SU-DHL-6 (cell line): ENCODE results near the gene PLCB1.

Source experiments
- H2AFZ ChIP-seq: fragments of 200-600 bp; sonication (generic); 2 replicates; pipeline ENCODE4 v1.6.1; 2014; ENCODE audit warnings: low read depth, mild to moderate bottlenecking, moderate library complexity, mixed read lengths, antibody characterized with exemption, low read length; ENCODE audit not compliant: severe bottlenecking
- H3F3A ChIP-seq: fragments of 200-600 bp; shearing (Covaris generic); 2 replicates; pipeline ENCODE4 v1.6.0; 2016; ENCODE audit warnings: antibody characterized with exemption, mild to moderate bottlenecking; ENCODE audit not compliant: insufficient read depth
- H3K27ac ChIP-seq: fragments of 200-600 bp; sonication (generic); 2 replicates; pipeline ENCODE4 v1.5.1; 2016; ENCODE audit warnings: low read depth, mild to moderate bottlenecking, low read length, moderate library complexity, mixed read lengths
- H3K27me3 ChIP-seq: fragments of 200-600 bp; sonication (generic), shearing (Covaris generic); 2 replicates; pipeline ENCODE4 v1.6.0; 2014; ENCODE audit warnings: mild to moderate bottlenecking, low read length
- H3K36me3 ChIP-seq: fragments of 200-600 bp; sonication (generic); 2 replicates; pipeline ENCODE4 v1.6.1; 2014; ENCODE audit warnings: mild to moderate bottlenecking, low read length, mixed read lengths
- H3K4me2 ChIP-seq: fragments of 300-600, 200-600 bp; shearing (Covaris generic), sonication (generic); 2 replicates; pipeline ENCODE4 v1.6.0; 2014; ENCODE audit warnings: low read length, low read depth, mild to moderate bottlenecking; ENCODE audit not compliant: poor library complexity, severe bottlenecking
- H3K4me3 ChIP-seq: fragments of 200-600 bp; sonication (generic); 2 replicates; pipeline ENCODE4 v1.5.1; 2014; ENCODE audit warnings: antibody characterized with exemption, low read length, mild to moderate bottlenecking, mixed read lengths; ENCODE audit not compliant: insufficient read depth, poor library complexity, severe bottlenecking
- H3K79me2 ChIP-seq: fragments of 200-600 bp; sonication (generic); 2 replicates; pipeline ENCODE4 v1.6.1; 2014; ENCODE audit warnings: mild to moderate bottlenecking, low read length, moderate library complexity; ENCODE audit not compliant: insufficient read depth
- H3K9ac ChIP-seq: fragments of 200-600 bp; sonication (generic); 2 replicates; pipeline ENCODE4 v1.7.0; 2014; ENCODE audit warnings: mild to moderate bottlenecking, low read length
- H3K9me2 ChIP-seq: fragments of 200-600 bp; sonication (generic); replicated peaks from 2 replicates; pipeline ENCODE4 v1.6.1; 2014; ENCODE audit warnings: low read length; ENCODE audit not compliant: insufficient read depth
- H3K9me3 ChIP-seq: fragments of 200-600 bp; sonication (generic); 2 replicates; pipeline ENCODE4 v1.6.1; 2014; ENCODE audit warnings: low read length, mixed read lengths; ENCODE audit not compliant: insufficient read depth
- H4K20me1 ChIP-seq: fragments of 200-600 bp; sonication (generic); 2 replicates; pipeline ENCODE4 v1.6.1; 2014; ENCODE audit warnings: low read depth, mild to moderate bottlenecking, antibody characterized with exemption, low read length, moderate library complexity, mixed read lengths
- CTCF ChIP-seq: fragments of 200-600 bp; sonication (generic); IDR thresholded peaks from one replicate; pipeline ENCODE4 v1.5.1; 2017; ENCODE audit warnings: antibody characterized with exemption, mild to moderate bottlenecking, low read length, moderate library complexity; ENCODE audit not compliant: insufficient read depth, poor library complexity, severe bottlenecking
- EZH2phosphoT487 ChIP-seq: fragments of 200-600 bp; sonication (generic), shearing (Covaris generic); conservative IDR thresholded peaks from 2 replicates; pipeline ENCODE4 v1.6.1; 2018; ENCODE audit warnings: mild to moderate bottlenecking, antibody characterized with exemption, low read length, moderate library complexity, mixed read lengths

PLCB1 gene

GRCh38 chr20:8787090-8787489 is 655.0 kb downstream of the PLCB1 start:
- Histone ChIP-seq H3K4me2 (no peak overlapping the region), H3K27ac (no peak overlapping the region), H3K79me2 (no peaks in the 10 kb centered on the region), H3K36me3 (no peaks in the 10 kb centered on the region), H3K4me3 (no peak overlapping the region), H3K27me3 (no peaks in the 10 kb centered on the region), H4K20me1 (no peaks in the 10 kb centered on the region), H3K9ac (no peak overlapping the region), H3K9me3 (no peaks in the 10 kb centered on the region), H3K9me2 (no peaks in the 10 kb centered on the region), H2AFZ (no peak overlapping the region), H3F3A (no peaks in the 10 kb centered on the region)
- TF ChIP-seq CTCF = no peak

GRCh38 chr20:8788275-8788674 is 656.2 kb downstream of the PLCB1 start:
- H4K20me1 ChIP-seq = no peaks in the 10 kb centered on the region
- TF ChIP-seq EZH2phosphoT487 = no peak
- no peak for TF ChIP-seq CTCF
- no peaks in the 10 kb centered on the region for H3K79me2 ChIP-seq

GRCh38 chr20:8788831-8789230 is 656.8 kb downstream of the PLCB1 start:
- no peaks in the 10 kb centered on the region for H3K9me2 ChIP-seq
- H4K20me1 ChIP-seq = no peaks in the 10 kb centered on the region
- no peak overlapping the region for H2AFZ ChIP-seq
- H3K9me3 ChIP-seq = no peaks in the 10 kb centered on the region
- no peak overlapping the region for H3K9ac ChIP-seq
- TF ChIP-seq EZH2phosphoT487 (no peak), CTCF (no peak)
- no peak overlapping the region for H3K4me3 ChIP-seq
- no peaks in the 10 kb centered on the region for H3K36me3 ChIP-seq
- H3F3A ChIP-seq = no peaks in the 10 kb centered on the region
- H3K27me3 ChIP-seq = no peaks in the 10 kb centered on the region
- no peak overlapping the region for H3K27ac ChIP-seq
- no peaks in the 10 kb centered on the region for H3K79me2 ChIP-seq
- no peak overlapping the region for H3K4me2 ChIP-seq

More at GRCh38 chr20:8788275-8788674, 656.2 kb downstream of the PLCB1 start:
- Histone ChIP-seq H3K9me2 (no peaks in the 10 kb centered on the region), H3K4me2 (no peak overlapping the region), H2AFZ (no peak overlapping the region), H3K36me3 (no peaks in the 10 kb centered on the region), H3F3A (no peaks in the 10 kb centered on the region), H3K9ac (no peak overlapping the region), H3K4me3 (no peak overlapping the region), H3K9me3 (no peaks in the 10 kb centered on the region), H3K27me3 (no peaks in the 10 kb centered on the region), H3K27ac (no peak overlapping the region)
